T-cell (primary cell): Measurements from ENCODE around the gene KCNJ10. TPM values are rescaled to one million over a fixed set of nuclear protein-coding genes. Genes with fewer than 3 reads are reported as not detected.
A peak's percentile ranks its signal among the peaks of the same experiment; 100 is the strongest.

ENCODE experiments used
- ATAC-seq, 4 experiments: fragments of 200-7000 bp in 3 of 4; fragments of 150-1000 bp in 1 of 4; cut with Tn5 transposase; replicated peaks in 1 of 4; 1 replicate in 3 of 4; 2 replicates in 1 of 4; pipeline ENCODE4 v1.10.0; 2021; ENCODE audit warnings: moderate library complexity in 3 of 4, mild to moderate bottlenecking in 2 of 4, moderate number of reproducible peaks in 1 of 4
- CTCF ChIA-PET, 2 donors: fragments of 300-600 bp; sonication (Branson Sonifier 250); formaldehyde crosslinking; loops; one replicate each; lab custom pipeline; 2022; ENCODE audit warnings: antibody characterized with exemption in 2 of 2; lab: Charles Lee
- POLR2A ChIA-PET, 2 donors: fragments of 300-600 bp; sonication (Branson Sonifier 250); formaldehyde crosslinking; loops; one replicate each; lab custom pipeline; 2022; ENCODE audit warnings: antibody characterized with exemption in 2 of 2; lab: Charles Lee
- DNase-seq, 35 experiments: peaks; one replicate each; pipeline versions ENCODE4 v3.0.0 to v3.0.0-alpha.2; 2013 to 2023
- H3K27ac ChIP-seq: one replicate; pipeline ENCODE4 v1.5.1; 2013; ENCODE audit warnings: low read length
- H3K27me3 ChIP-seq, 2 experiments: replicated peaks in 1 of 2; 1 replicate in 1 of 2; 2 replicates in 1 of 2; pipeline versions ENCODE4 v1.6.1 to v1.7.0; 2013; ENCODE audit warnings: low read length in 1 of 2, mixed read lengths in 1 of 2; ENCODE audit not compliant: control insufficient read depth in 2 of 2, insufficient read depth in 2 of 2; ENCODE audit errors: extremely low read depth in 1 of 2
- H3K36me3 ChIP-seq, 2 donors: 1 replicate in 1 of 2; 2 replicates in 1 of 2; pipeline versions ENCODE4 v1.6.1 to v1.7.0; 2013; ENCODE audit warnings: low read length in 1 of 2; ENCODE audit not compliant: control insufficient read depth in 2 of 2, insufficient read depth in 1 of 2; ENCODE audit errors: extremely low read depth in 1 of 2
- H3K4me1 ChIP-seq, 2 experiments: 1 replicate in 1 of 2; 2 replicates in 1 of 2; pipeline versions ENCODE4 v1.6.1 to v1.7.0; 2013; ENCODE audit warnings: low read length in 2 of 2, mixed read lengths in 1 of 2; ENCODE audit not compliant: insufficient read depth in 2 of 2, control insufficient read depth in 1 of 2; ENCODE audit errors: extremely low read depth in 1 of 2
- H3K4me3 ChIP-seq, 2 donors: 1 replicate in 1 of 2; 2 replicates in 1 of 2; pipeline versions ENCODE4 v1.5.1 to v1.7.0; 2013; ENCODE audit warnings: mild to moderate bottlenecking in 2 of 2, low read length in 1 of 2, moderate library complexity in 1 of 2; ENCODE audit not compliant: control insufficient read depth in 1 of 2; ENCODE audit errors: extremely low read depth in 1 of 2
- H3K9me3 ChIP-seq: 2 replicates; pipeline ENCODE4 v1.7.0; 2013
- H3K27ac Mint-ChIP-seq, 2 donors: one replicate each; pipeline ENCODE4 v1.8.0; 2020 to 2021; ENCODE audit warnings: mild to moderate bottlenecking in 2 of 2, mixed read lengths in 2 of 2
- H3K27me3 Mint-ChIP-seq, 2 donors: one replicate each; pipeline ENCODE4 v1.8.0; 2021 to 2022; ENCODE audit warnings: mixed read lengths in 2 of 2
- H3K36me3 Mint-ChIP-seq: one replicate; pipeline ENCODE4 v1.8.0; 2021; ENCODE audit warnings: mixed read lengths
- H3K4me1 Mint-ChIP-seq, 3 donors: one replicate each; pipeline ENCODE4 v1.8.0; 2020 to 2022; ENCODE audit warnings: mixed read lengths in 3 of 3, mild to moderate bottlenecking in 1 of 3
- H3K4me3 Mint-ChIP-seq, 3 donors: one replicate each; pipeline ENCODE4 v1.8.0; 2020 to 2022; ENCODE audit warnings: mild to moderate bottlenecking in 3 of 3, mixed read lengths in 3 of 3, moderate library complexity in 3 of 3
- H3K9me3 Mint-ChIP-seq, 3 donors: one replicate each; pipeline ENCODE4 v1.8.0; 2020 to 2022; ENCODE audit warnings: mixed read lengths in 3 of 3
- WGBS: methylation state at CpG from one replicate; pipeline ENCODE4 v1.1.5; 2013; ENCODE audit warnings: missing lambda C conversion rate; ENCODE audit not compliant: insufficient coverage; 5-methylcytosine and 5-hydroxymethylcytosine counted together
- total RNA-seq, 35 experiments: library from RNA in 6 of 35; stranded (reverse) in 6 of 35; fragments of 120-200 nt in 1 of 35; gene quantifications; one replicate each; pipeline versions ENCODE4 v1.2.1 to v1.2.4 and lab custom pipeline; 2013 to 2026

The KCNJ10 gene
- total RNA-seq, 5 donors from 2014 or later (not counting 1 experiment from before 2014, with no cell fraction given) = 0.22 TPM; not detected in 4

- 95% methylated on average over 4 of the region's 9 CpGs for WGBS
- peak overlapping the region; percentile 99 for H3K27ac ChIP-seq
- ATAC-seq (no peak), DNase-seq (peak in 1 of 35 experiments; percentile 15)
- Mint-ChIP-seq H3K27ac (peak overlapping the region; percentile 94 to 98), H3K9me3 (no peaks in the 10 kb centered on the region), H3K4me1 (peaks cover 35 to 40% (median 39%) of the 10 kb centered on the region in 3 donors), H3K27me3 (no peaks in the 10 kb centered on the region), H3K36me3 (no peaks in the 10 kb centered on the region), H3K4me3 (no peak overlapping the region)
- H3K4me3 ChIP-seq = no peak overlapping the region
- H3K4me1 ChIP-seq = peaks cover 7 to 46% of the 10 kb centered on the region in 2 experiments
- ChIA-PET POLR2A (no interaction called here), CTCF (interaction anchor here (0.6 to 3.6 kb wide), 17 partner anchors 14 to 193 kb away, joined by 3 to 25 read pairs (median 4); partner anchors contain the start of genes DCAF8 (in 1 of the 2) and PEX19 (in 1 of the 2))
- no peaks in the 10 kb centered on the region for H3K9me3 ChIP-seq
- no peaks in the 10 kb centered on the region for H3K36me3 ChIP-seq
- H3K27me3 ChIP-seq = peaks cover 0 to 6% of the 10 kb centered on the region in 2 experiments
Observed at GRCh38 chr1:160101717-160102522, 32.0 kb upstream of the KCNJ10 start.

- H3K9me3 ChIP-seq = no peaks in the 10 kb centered on the region
- peaks cover 11 to 53% of the 10 kb centered on the region in 2 experiments for H3K4me1 ChIP-seq
- peaks cover 0 to 2% of the 10 kb centered on the region in 2 experiments for H3K27me3 ChIP-seq
- 53% methylated on average over 2 of the region's 13 CpGs for WGBS
- peak overlapping the region; percentile 94 to 98 for H3K27ac Mint-ChIP-seq
- H3K36me3 Mint-ChIP-seq = no peaks in the 10 kb centered on the region
- H3K36me3 ChIP-seq = no peaks in the 10 kb centered on the region
- ChIA-PET CTCF (interaction anchor here (0.6 to 3.6 kb wide), 17 partner anchors 14 to 266 kb away, joined by 3 to 25 read pairs (median 3); partner anchors contain the start of genes DCAF8 (in 1 of the 2), NHLH1 (in 1 of the 2) and PEX19 (in 1 of the 2)), POLR2A (interaction anchor here in 1 of 2 donors (0.7 kb wide), 1 partner anchor 191 kb away, joined by 4 read pairs; no protein-coding TSS in a partner anchor)
- H3K4me3 ChIP-seq = no peak overlapping the region
- peak overlapping the region; percentile 99 for H3K27ac ChIP-seq
- DNase-seq = peak; percentile 50 to 84 (median 65)
- peak overlapping the region; percentile 11 to 60 (median 25) for H3K4me3 Mint-ChIP-seq
- peaks cover 42 to 48% (median 47%) of the 10 kb centered on the region in 3 donors for H3K4me1 Mint-ChIP-seq
- H3K27me3 Mint-ChIP-seq = no peaks in the 10 kb centered on the region
- ATAC-seq = peak in 3 of 4 experiments; percentile 10 to 47 (median 16)
- no peaks in the 10 kb centered on the region for H3K9me3 Mint-ChIP-seq
Observed at GRCh38 chr1:160101037-160101716, 31.2 kb upstream of the KCNJ10 start.

GRCh38 chr1:160099716-160100375 lies 29.9 kb upstream of the KCNJ10 start:
- Mint-ChIP-seq H3K4me1 (peaks cover 54 to 57% (median 57%) of the 10 kb centered on the region in 3 donors), H3K27ac (peak overlapping the region; percentile 94 to 98), H3K27me3 (no peaks in the 10 kb centered on the region), H3K9me3 (no peaks in the 10 kb centered on the region), H3K36me3 (peaks cover under 1% of the 10 kb centered on the region), H3K4me3 (peak overlapping the region; percentile 68 to 91 (median 78))
- Histone ChIP-seq H3K4me3 (no peak overlapping the region), H3K27me3 (peaks cover 0 to 2% of the 10 kb centered on the region in 2 experiments), H3K27ac (peak overlapping the region; percentile 99), H3K9me3 (no peaks in the 10 kb centered on the region), H3K4me1 (peaks cover 12 to 66% of the 10 kb centered on the region in 2 experiments), H3K36me3 (peaks cover 5 to 8% of the 10 kb centered on the region in 2 donors)
- ChIA-PET POLR2A (no interaction called here), CTCF (interaction anchor here (0.7 to 4.6 kb wide), 8 partner anchors 13 to 191 kb away, joined by 3 to 26 read pairs (median 6); partner anchors contain the start of gene PEX19 (in 1 of the 2))
- DNase-seq (peak in 1 of 35 experiments; percentile 14), ATAC-seq (no peak)
- WGBS = 96% methylated on average over 2 of the region's 2 CpGs

GRCh38 chr1:160098852-160099561 lies 29.0 kb upstream of the KCNJ10 start:
- no peaks in the 10 kb centered on the region for H3K9me3 Mint-ChIP-seq
- peak overlapping the region; percentile 94 to 98 for H3K27ac Mint-ChIP-seq
- DNase-seq = peak; percentile 93 to 99 (median 98)
- H3K27me3 Mint-ChIP-seq = no peaks in the 10 kb centered on the region
- peak; percentile 86 to 91 (median 88) for ATAC-seq
- peak overlapping the region; percentile 68 to 91 (median 78) for H3K4me3 Mint-ChIP-seq
- H3K4me1 ChIP-seq = peaks cover 12 to 66% of the 10 kb centered on the region in 2 experiments
- POLR2A ChIA-PET = interaction anchor here in 1 of 2 donors (0.6 kb wide), 1 partner anchor 392 kb away, joined by 4 read pairs; no protein-coding TSS in a partner anchor
- H3K27me3 ChIP-seq = peaks cover 0 to 2% of the 10 kb centered on the region in 2 experiments
- H3K27ac ChIP-seq = peak overlapping the region; percentile 99
- 1% methylated on average over 22 of the region's 40 CpGs for WGBS
- H3K4me1 Mint-ChIP-seq = peaks cover 62 to 64% (median 62%) of the 10 kb centered on the region in 3 donors
- peaks cover 5 to 17% of the 10 kb centered on the region in 2 donors for H3K36me3 ChIP-seq
- no peaks in the 10 kb centered on the region for H3K9me3 ChIP-seq
- peak overlapping the region; percentile 60 to 65 for H3K4me3 ChIP-seq
- H3K36me3 Mint-ChIP-seq = peaks cover 3% of the 10 kb centered on the region
- CTCF ChIA-PET = interaction anchor here (0.8 to 4.6 kb wide), 10 partner anchors 11 to 192 kb away, joined by 3 to 26 read pairs (median 4); no protein-coding TSS in a partner anchor
